Measurements from ENCODE around the gene PRSS16. TPM values are rescaled to one million over a fixed set of nuclear protein-coding genes. Genes with fewer than 3 reads are reported as not detected.
A peak's percentile ranks its signal among the peaks of the same experiment; 100 is the strongest.

Gene PRSS16
- total and polyA plus RNA-seq, 2 donors (not counting 3 experiments of a cell fraction or from before 2014, with no cell fraction given): not detected

DNA sequence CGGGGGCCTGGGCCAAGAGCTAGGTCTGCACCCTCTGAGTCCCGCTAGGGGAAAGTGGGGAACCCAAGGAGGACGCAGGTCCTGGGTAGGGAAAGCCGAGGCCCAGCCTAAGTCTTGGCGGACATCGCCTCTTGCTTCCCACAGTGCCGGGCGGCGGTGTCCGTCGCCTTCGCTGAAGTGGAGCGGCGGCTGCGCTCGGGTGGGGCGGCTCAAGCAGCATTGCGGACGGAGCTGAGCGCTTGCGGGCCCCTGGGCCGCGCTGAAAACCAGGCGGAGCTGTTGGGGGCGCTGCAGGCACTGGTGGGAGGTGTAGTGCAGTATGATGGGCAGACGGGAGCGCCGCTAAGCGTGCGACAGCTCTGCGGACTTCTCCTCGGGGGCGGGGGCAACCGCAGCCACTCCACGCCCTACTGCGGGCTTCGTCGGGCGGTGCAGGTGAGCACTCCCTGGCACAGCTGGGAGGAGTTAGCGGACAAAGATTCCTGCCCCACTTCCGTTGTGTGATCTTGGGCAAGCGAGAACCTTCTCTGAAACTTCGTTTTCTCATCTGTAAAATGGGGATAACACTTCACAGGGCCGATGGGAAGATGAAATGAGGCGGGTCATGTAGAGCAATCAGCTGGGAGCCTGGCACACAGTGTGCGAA lies 4.2 kb downstream of the PRSS16 start:
- CTCF ChIA-PET: interaction anchor here (0.9 to 1.0 kb wide), 3 partner anchors 9 to 61 kb away, joined by 3 to 4 read pairs (median 4); no protein-coding TSS in a partner anchor
- Histone ChIP-seq H3K4me1 (ENCODE audit: control insufficient read depth, extremely low read depth, insufficient read depth, low read length) (peaks cover 5% of the 10 kb centered on the region), H4K20me1 (replicated peaks; ENCODE audit: control insufficient read depth, extremely low read depth, insufficient read depth, low read length) (no peaks in the 10 kb centered on the region), H3K4me2 (ENCODE audit: insufficient read depth, low read length) (peak overlapping the region; percentile 21), H3K9ac (replicated peaks; ENCODE audit: extremely low read depth, insufficient read depth, low read length) (no peak overlapping the region), H3K36me3 (ENCODE audit: control insufficient read depth in 2 of 2, extremely low read depth in 1 of 2, insufficient read depth in 2 of 2, low read length in 2 of 2) (no peaks in the 10 kb centered on the region), H3K27ac (ENCODE audit: insufficient read depth, low read depth, low read length) (no peak overlapping the region), H3K4me3 (replicated peaks in 1 of 3; ENCODE audit: insufficient read depth in 1 of 3, low read depth in 1 of 3, low read length in 3 of 3) (peak overlapping the region; percentile 23 to 32 (median 32)), H3K9me1 (replicated peaks; ENCODE audit: control insufficient read depth, extremely low read depth, insufficient read depth, low read length) (peaks cover 3% of the 10 kb centered on the region), H3K27me3 (ENCODE audit: control insufficient read depth in 2 of 2, insufficient read depth in 2 of 2, low read length in 2 of 2) (peaks cover 42 to 50% of the 10 kb centered on the region in 2 experiments), H2AFZ (ENCODE audit: low read depth, low read length) (peak overlapping the region; percentile 90), H3K79me2 (ENCODE audit: control insufficient read depth, insufficient read depth, low read length) (no peaks in the 10 kb centered on the region), H3K9me3 (replicated peaks; ENCODE audit: control insufficient read depth, insufficient read depth, low read length) (no peaks in the 10 kb centered on the region)
- dilution Hi-C loops (cut with MboI; ENCODE audit: extremely low pct_ligation_motif_present, low sequenced_read_pairs) (no loop called here), intact Hi-C loops (cut with micrococcal nuclease) (no loop called here)
- peak; percentile 23 for TF ChIP-seq EZH2 (IDR thresholded peaks at IDR 0.05; ENCODE audit: borderline replicate concordance, low read depth, low read length, severe bottlenecking)
- no peak for TF ChIP-seq FOS (IDR thresholded peaks at IDR 0.05; ENCODE audit: borderline replicate concordance, insufficient read depth, low read length)
- peak; percentile 7 to 31 for TF ChIP-seq CTCF (IDR thresholded peaks at IDR 0.05; ENCODE audit: extremely low read depth in 1 of 2, insufficient read depth in 1 of 2, low read depth in 1 of 2, low read length in 2 of 2)
- no peak for TF ChIP-seq POLR2AphosphoS5 (IDR thresholded peaks at IDR 0.05; ENCODE audit: insufficient read depth, low read depth, low read length)
- TF ChIP-seq GATA2 (IDR thresholded peaks at IDR 0.05; ENCODE audit: insufficient read depth, insufficient read length, low read depth, low read length): no peak
- TF ChIP-seq JUN (IDR thresholded peaks at IDR 0.05; ENCODE audit: borderline replicate concordance, insufficient read depth, insufficient read length, low read depth): no peak
- no peak for TF ChIP-seq MYC (IDR thresholded peaks at IDR 0.05; ENCODE audit: low read depth, low read length)
- TF ChIP-seq MAX (IDR thresholded peaks at IDR 0.05; ENCODE audit: insufficient read depth, insufficient read length): no peak
- POLR2A ChIA-PET: no interaction called here
- DNase-seq (ENCODE audit: low read depth, low spot score) (peak; percentile 23), FAIRE-seq (no peak)
- BruUV-seq (replicated peaks): no TSS peak

Measured in endothelial cell of umbilical vein (primary cell).